Type B pancreatic cell (in vitro differentiated cells): Measurements from ENCODE around the gene RPS3A. TPM values are rescaled to one million over a fixed set of nuclear protein-coding genes. Genes with fewer than 3 reads are reported as not detected.

Experiments used
- DNase-seq: peaks from one replicate; pipeline ENCODE4 v3.0.0; 2021; ENCODE audit warnings: mixed read lengths; ENCODE audit not compliant: unreplicated experiment; ENCODE audit errors: extremely low spot score
- H3K27ac Mint-ChIP-seq: 2 replicates; pipeline ENCODE4 v1.8.0; 2021; ENCODE audit warnings: mild to moderate bottlenecking, mixed read lengths
- H3K27me3 Mint-ChIP-seq: 2 replicates; pipeline ENCODE4 v1.8.0; 2021; ENCODE audit warnings: mixed read lengths
- H3K36me3 Mint-ChIP-seq: 2 replicates; pipeline ENCODE4 v1.8.0; 2021; ENCODE audit warnings: mixed read lengths
- H3K4me1 Mint-ChIP-seq: one replicate; pipeline ENCODE4 v1.8.0; 2021; ENCODE audit warnings: mixed read lengths; ENCODE audit not compliant: unreplicated experiment
- H3K4me3 Mint-ChIP-seq: 2 replicates; pipeline ENCODE4 v1.8.0; 2021; ENCODE audit warnings: mild to moderate bottlenecking, mixed read lengths
- H3K9me3 Mint-ChIP-seq: 2 replicates; pipeline ENCODE4 v1.8.0; 2021; ENCODE audit warnings: mixed read lengths
- total RNA-seq: library from RNA; stranded (reverse); gene quantifications from 2 replicates; pipeline ENCODE4 v1.2.1, GENCODE V29; 2021; ENCODE audit warnings: low replicate concordance
- TF ChIP-seq, protein P1 (sequence below): fragments of 200-600 bp; sonication (generic); conservative IDR thresholded peaks from 2 replicates; pipeline ENCODE4 v1.5.0; 2021; ENCODE audit warnings: antibody characterized with exemption, mild to moderate bottlenecking

The RPS3A gene
- total RNA-seq, 1 donor from 2014 or later, result 2,778 TPM

DNA sequence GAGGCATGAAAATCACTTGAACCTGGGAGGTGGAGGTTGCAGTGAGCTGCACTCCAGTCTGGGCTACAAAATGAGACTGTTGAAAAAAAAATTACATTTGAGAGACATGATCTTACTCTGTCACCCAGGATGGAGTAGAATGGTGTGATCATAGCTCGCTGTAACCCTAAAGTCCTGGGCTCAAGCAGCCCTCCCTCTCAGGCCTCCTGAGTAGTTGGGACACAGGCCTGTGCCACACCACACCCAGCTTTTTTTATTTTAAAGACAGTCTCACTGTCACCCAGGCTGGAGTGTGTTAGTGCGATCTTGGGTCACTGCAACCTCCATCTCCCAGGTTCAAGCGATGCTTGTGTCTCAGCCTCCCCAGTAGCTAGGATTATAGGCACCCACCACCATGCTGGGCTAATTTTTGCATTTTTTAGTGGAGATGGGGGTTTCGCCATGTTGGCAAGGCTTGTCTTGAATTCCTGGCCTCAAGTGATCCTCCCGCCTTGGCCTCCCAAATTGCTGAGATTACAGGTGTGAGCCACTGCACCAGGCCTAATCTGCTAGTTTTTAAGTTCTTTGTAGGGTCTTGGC lies 6.1 kb downstream of the RPS3A start:
- Mint-ChIP-seq H3K4me3 (no peak overlapping the region), H3K9me3 (no peaks in the 10 kb centered on the region), H3K36me3 (peaks cover 48% of the 10 kb centered on the region), H3K4me1 (peaks cover 18% of the 10 kb centered on the region), H3K27ac (peak overlapping the region; percentile 48), H3K27me3 (no peaks in the 10 kb centered on the region)
- TF ChIP-seq, protein P1, sequence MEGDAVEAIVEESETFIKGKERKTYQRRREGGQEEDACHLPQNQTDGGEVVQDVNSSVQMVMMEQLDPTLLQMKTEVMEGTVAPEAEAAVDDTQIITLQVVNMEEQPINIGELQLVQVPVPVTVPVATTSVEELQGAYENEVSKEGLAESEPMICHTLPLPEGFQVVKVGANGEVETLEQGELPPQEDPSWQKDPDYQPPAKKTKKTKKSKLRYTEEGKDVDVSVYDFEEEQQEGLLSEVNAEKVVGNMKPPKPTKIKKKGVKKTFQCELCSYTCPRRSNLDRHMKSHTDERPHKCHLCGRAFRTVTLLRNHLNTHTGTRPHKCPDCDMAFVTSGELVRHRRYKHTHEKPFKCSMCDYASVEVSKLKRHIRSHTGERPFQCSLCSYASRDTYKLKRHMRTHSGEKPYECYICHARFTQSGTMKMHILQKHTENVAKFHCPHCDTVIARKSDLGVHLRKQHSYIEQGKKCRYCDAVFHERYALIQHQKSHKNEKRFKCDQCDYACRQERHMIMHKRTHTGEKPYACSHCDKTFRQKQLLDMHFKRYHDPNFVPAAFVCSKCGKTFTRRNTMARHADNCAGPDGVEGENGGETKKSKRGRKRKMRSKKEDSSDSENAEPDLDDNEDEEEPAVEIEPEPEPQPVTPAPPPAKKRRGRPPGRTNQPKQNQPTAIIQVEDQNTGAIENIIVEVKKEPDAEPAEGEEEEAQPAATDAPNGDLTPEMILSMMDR, result no peak
- no peak for DNase-seq

DNA sequence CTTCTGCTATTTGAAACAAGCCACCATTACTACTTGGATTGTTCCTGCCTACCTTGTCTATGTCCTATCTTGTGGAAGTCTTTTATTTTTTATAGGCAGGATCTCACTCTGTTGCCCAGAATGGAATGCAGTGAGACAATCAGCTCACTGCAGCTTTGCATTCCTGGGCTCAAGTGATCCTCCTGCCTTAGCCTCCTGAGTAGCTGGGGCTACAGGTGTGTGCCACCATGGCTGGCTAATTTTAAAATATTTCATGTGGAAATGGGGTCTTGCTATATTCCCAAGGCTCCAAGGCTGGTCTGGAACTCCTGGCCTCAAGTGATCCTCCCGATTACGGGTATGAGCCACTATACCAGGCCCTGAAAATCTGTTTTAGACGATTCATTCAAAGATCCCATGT lies 7.6 kb downstream of the RPS3A start:
- DNase-seq, result no peak
- no peaks in the 10 kb centered on the region for H3K9me3 Mint-ChIP-seq
- TF ChIP-seq, protein P1, result no peak
- no peaks in the 10 kb centered on the region for H3K27me3 Mint-ChIP-seq
- peaks cover 7% of the 10 kb centered on the region for H3K4me1 Mint-ChIP-seq
- H3K27ac Mint-ChIP-seq, result peak overlapping the region; percentile 13
- no peak overlapping the region for H3K4me3 Mint-ChIP-seq
- H3K36me3 Mint-ChIP-seq, result peaks cover 37% of the 10 kb centered on the region

DNA sequence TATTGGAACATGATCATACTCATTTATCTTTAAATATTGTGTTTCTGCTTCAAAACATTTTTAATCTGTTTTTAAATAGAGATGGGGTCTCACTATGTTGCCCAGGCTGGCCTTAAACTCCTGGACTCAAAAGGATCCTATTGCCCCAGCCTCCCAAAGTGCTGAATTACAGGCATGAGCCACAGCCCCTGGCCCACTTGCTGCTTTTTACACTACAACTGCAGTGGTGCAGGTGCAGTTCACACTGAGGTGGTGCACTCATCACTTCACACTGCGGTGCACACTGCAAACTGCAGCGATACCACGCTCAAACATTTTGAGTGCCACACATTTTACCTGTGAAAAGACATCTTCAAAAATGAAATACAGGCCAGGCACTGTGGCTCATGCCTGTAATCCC lies 10.8 kb downstream of the RPS3A start:
- Mint-ChIP-seq H3K4me3 (no peak overlapping the region), H3K27ac (no peak overlapping the region), H3K27me3 (no peaks in the 10 kb centered on the region), H3K36me3 (peaks cover 15% of the 10 kb centered on the region), H3K4me1 (no peaks in the 10 kb centered on the region), H3K9me3 (no peaks in the 10 kb centered on the region)
- TF ChIP-seq, protein P1, result no peak
- no peak for DNase-seq

DNA sequence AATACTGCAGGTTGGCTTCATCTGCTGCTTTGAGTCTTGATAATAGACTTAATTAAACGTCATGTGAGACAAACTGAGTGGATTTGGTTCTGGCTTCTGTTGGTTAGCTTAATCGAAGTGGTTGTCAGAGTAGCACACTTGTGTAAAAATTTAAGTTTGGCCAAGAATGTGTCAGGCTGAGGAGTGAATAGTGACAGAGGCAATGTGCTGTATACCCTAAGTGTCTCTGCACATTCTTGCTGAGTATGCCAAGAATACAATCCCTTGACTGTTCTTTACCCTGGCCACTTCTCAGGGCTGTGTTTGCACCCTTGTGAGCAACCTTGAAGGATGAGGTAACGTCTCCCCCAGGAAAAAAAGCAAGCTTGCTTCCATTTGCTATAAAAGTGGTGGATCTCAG lies 14.9 kb downstream of the RPS3A start:
- Mint-ChIP-seq H3K36me3 (peaks cover 4% of the 10 kb centered on the region), H3K9me3 (no peaks in the 10 kb centered on the region), H3K4me3 (no peak overlapping the region), H3K27me3 (no peaks in the 10 kb centered on the region), H3K4me1 (peaks cover 6% of the 10 kb centered on the region), H3K27ac (no peak overlapping the region)
- TF ChIP-seq, protein P1, result no peak
- DNase-seq, result no peak

DNA sequence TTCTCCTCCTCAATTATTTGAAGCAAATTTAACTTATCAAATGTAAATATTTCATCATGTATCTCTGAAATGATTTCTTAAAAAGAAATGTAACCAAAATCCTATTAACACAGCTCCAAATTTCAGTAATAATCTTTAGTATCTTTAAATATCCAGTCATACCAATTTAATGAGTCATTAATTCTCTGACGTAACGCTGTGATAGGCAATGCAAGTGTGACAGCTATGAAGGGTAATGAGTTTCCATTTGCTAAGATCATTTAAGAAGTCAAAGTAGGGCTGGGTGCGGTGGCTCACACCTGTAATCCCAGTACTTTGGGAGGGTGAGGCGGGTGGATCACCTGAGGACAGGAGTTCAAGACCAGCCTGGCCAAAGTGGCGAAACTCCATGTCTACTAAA lies 15.6 kb downstream of the RPS3A start:
- H3K9me3 Mint-ChIP-seq, result no peaks in the 10 kb centered on the region
- H3K4me1 Mint-ChIP-seq, result peaks cover 6% of the 10 kb centered on the region
- no peak for DNase-seq
- H3K4me3 Mint-ChIP-seq, result no peak overlapping the region
- TF ChIP-seq, protein P1, result no peak
- peaks cover 4% of the 10 kb centered on the region for H3K36me3 Mint-ChIP-seq
- no peak overlapping the region for H3K27ac Mint-ChIP-seq
- no peaks in the 10 kb centered on the region for H3K27me3 Mint-ChIP-seq
